ENCODE data around the gene FIBIN. TPM values are rescaled to one million over a fixed set of nuclear protein-coding genes. Genes with fewer than 3 reads are reported as not detected.

FIBIN gene
- total RNA-seq, 2 donors from 2014 or later: 0.25 to 3.3 TPM

GRCh38 chr11:27018902-27019529 lies 25.1 kb downstream of the FIBIN start:
- Histone ChIP-seq H3K9ac (ENCODE audit: low read depth in 2 of 2, low read length in 2 of 2) (no peak overlapping the region), H3K4me1 (no peaks in the 10 kb centered on the region), H3K27me3 (no peaks in the 10 kb centered on the region), H3K36me3 (no peaks in the 10 kb centered on the region), H3K27ac (no peak overlapping the region), H3K9me3 (no peaks in the 10 kb centered on the region), H3K4me3 (no peak overlapping the region)
- TF ChIP-seq CTCF (IDR thresholded peaks at IDR 0.05): no peak
- DNase-seq: no peak
- intact Hi-C loops (cut with DNase I): no loop called here

- intact Hi-C loops (cut with DNase I): no loop called here
- H3K27ac ChIP-seq: no peak overlapping the region
- H3K4me1 ChIP-seq: no peaks in the 10 kb centered on the region
- DNase-seq: no peak
- no peaks in the 10 kb centered on the region for H3K9me3 ChIP-seq
- TF ChIP-seq CTCF (IDR thresholded peaks at IDR 0.05): no peak
- no peaks in the 10 kb centered on the region for H3K27me3 ChIP-seq
- no peaks in the 10 kb centered on the region for H3K36me3 ChIP-seq
- H3K9ac ChIP-seq (ENCODE audit: low read depth in 2 of 2, low read length in 2 of 2): no peak overlapping the region
- H3K4me3 ChIP-seq: no peak overlapping the region
Measured at GRCh38 chr11:27020751-27021150, 26.8 kb downstream of the FIBIN start.

DNA sequence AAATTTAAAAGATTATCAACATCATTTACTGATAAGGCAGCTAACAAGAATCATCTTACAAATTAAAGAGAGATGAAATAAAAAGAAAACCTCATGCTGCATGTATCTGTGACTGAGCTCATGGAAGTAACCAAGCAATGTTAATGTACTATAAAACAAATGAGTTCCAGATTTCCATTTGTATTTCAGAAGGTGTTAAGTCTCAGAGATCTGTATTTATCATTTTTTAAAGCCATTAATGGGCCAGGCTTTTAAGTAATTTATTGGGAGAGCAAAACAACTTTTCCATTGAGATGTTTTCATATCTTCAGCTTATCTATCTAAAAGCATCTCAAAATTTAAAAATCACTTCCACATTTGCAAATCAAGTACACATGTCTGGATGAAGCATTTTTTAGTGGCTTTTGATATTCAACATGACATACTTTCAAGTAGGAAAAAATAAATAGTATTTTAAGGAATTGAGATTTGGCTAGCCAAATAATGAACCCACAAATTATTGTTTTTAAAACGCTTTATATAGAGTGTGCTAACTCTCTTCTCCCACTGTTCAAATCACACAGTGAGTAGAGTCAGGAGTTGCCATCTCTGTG lies 28.8 kb downstream of the FIBIN start:
- no peak overlapping the region for H3K9ac ChIP-seq (ENCODE audit: low read depth in 2 of 2, low read length in 2 of 2)

DNA sequence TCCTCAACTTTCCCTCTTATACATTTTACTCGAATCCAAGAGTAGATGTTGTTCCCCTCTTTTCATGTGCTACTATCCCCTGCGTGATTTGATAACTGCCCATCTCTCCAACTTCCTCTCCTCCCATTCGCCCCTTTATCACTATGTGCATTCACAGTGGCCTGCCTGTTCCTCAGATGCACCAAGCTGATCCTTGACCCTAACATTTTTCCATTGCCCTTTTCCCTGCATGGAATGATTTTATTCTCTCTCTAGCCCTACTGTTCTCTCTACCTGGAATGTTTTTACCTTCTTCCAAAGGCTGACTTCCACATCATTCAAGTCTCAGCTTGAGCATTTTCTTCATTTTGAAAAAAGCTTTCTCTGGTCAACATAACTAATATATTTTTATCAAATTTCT lies 31.0 kb downstream of the FIBIN start:
- H3K27me3 ChIP-seq: no peaks in the 10 kb centered on the region
- TF ChIP-seq CTCF (IDR thresholded peaks at IDR 0.05): no peak
- no peaks in the 10 kb centered on the region for H3K36me3 ChIP-seq
- DNase-seq: no peak
- intact Hi-C loops (cut with DNase I): no loop called here
- no peak overlapping the region for H3K27ac ChIP-seq
- no peak overlapping the region for H3K4me3 ChIP-seq
- no peaks in the 10 kb centered on the region for H3K4me1 ChIP-seq
- H3K9me3 ChIP-seq: no peaks in the 10 kb centered on the region
- H3K9ac ChIP-seq (ENCODE audit: low read depth in 2 of 2, low read length in 2 of 2): no peak overlapping the region

More for the DNA sequence above, 28.8 kb downstream of the FIBIN start:
- no peaks in the 10 kb centered on the region for H3K9me3 ChIP-seq
- H3K4me3 ChIP-seq: no peak overlapping the region
- no peak overlapping the region for H3K27ac ChIP-seq
- TF ChIP-seq CTCF (IDR thresholded peaks at IDR 0.05): no peak
- H3K36me3 ChIP-seq: no peaks in the 10 kb centered on the region
- no peaks in the 10 kb centered on the region for H3K4me1 ChIP-seq
- H3K27me3 ChIP-seq: no peaks in the 10 kb centered on the region
- no peak for DNase-seq
- intact Hi-C loops (cut with DNase I): no loop called here

DNA sequence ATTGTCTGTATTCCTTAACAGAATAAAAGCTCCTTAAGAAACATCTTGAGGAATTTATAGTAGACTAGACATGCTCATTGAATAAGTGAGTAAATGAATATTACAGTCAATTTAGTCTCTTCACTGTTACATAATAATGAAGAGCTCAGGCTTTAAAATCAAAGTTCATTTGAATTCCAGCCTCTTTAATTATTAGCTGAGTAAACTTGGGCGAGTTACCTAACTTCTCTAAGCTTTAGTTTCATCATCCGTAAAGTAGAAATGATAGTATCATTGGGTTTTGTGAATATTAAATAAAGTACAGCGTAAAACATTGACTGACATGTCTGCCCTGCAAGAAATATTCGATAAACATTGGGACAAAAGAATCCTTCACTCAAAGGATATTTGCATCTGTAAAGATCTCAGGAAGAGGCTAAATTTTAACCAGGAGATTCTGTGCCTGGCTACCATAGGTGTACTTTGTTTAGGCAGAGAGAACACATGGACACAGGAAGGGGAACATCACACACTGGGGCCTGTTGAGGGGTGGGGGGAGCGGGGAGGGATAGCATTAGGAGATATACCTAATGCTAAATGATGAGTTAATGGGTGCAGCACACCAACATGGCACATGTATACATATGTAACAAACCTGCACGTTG lies 31.5 kb downstream of the FIBIN start:
- H3K36me3 ChIP-seq: no peaks in the 10 kb centered on the region
- no peaks in the 10 kb centered on the region for H3K9me3 ChIP-seq
- no peak overlapping the region for H3K9ac ChIP-seq (ENCODE audit: low read depth in 2 of 2, low read length in 2 of 2)
- TF ChIP-seq CTCF (IDR thresholded peaks at IDR 0.05): no peak
- H3K4me1 ChIP-seq: no peaks in the 10 kb centered on the region
- no peak for DNase-seq
- no peak overlapping the region for H3K27ac ChIP-seq
- H3K27me3 ChIP-seq: no peaks in the 10 kb centered on the region
- intact Hi-C loops (cut with DNase I): no loop called here
- no peak overlapping the region for H3K4me3 ChIP-seq

Measured in colonic mucosa (tissue), 4 donors.